GM19467 (cell line): ENCODE measurements around the gene TSEN34.
"Not testable (repeated sequence)": the region's sequence is repeated elsewhere in the genome, so short reads cannot be mapped to it uniquely, and the experiment has no call there.

Source experiments
- ATAC-seq: cut with Tn5 transposase; IDR thresholded peaks from one replicate; pipeline ENCODE4 v1.9.1; 2021; ENCODE audit warnings: mild to moderate bottlenecking, moderate library complexity; ENCODE audit not compliant: unreplicated experiment

The TSEN34 gene

GRCh38 chr19:54160182-54160811, 30.8 kb upstream of the TSEN34 start:
- no peak for ATAC-seq

DNA sequence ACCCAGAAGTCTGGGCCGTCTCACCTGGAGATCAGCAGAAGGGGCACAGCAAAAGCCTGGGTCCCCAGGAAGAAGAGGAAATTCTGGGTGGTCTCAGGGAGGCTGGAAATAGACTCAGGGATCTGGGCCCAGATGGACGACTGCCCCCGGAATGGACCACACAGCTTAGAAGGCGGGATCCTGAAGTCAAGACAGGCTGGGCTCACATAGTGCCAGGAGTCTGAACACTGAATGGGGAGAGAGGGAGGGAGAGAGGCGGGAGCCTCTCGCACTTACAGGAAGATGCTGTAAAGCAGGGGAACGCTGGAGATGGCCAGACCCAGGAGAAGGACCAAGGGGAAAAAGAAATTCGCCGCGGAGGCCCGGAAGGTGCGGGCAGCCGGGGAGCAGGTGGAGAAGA, 30.3 kb upstream of the TSEN34 start:
- no peak for ATAC-seq

GRCh38 chr19:54162241-54162805, 28.8 kb upstream of the TSEN34 start:
- ATAC-seq: no peak

GRCh38 chr19:54162884-54163283, 28.2 kb upstream of the TSEN34 start:
- ATAC-seq: no peak

- ATAC-seq: no peak
These were observed 26.6 kb upstream of the TSEN34 start for GRCh38 chr19:54164369-54165068.

GRCh38 chr19:54165222-54165621, 25.9 kb upstream of the TSEN34 start:
- ATAC-seq: no peak

DNA sequence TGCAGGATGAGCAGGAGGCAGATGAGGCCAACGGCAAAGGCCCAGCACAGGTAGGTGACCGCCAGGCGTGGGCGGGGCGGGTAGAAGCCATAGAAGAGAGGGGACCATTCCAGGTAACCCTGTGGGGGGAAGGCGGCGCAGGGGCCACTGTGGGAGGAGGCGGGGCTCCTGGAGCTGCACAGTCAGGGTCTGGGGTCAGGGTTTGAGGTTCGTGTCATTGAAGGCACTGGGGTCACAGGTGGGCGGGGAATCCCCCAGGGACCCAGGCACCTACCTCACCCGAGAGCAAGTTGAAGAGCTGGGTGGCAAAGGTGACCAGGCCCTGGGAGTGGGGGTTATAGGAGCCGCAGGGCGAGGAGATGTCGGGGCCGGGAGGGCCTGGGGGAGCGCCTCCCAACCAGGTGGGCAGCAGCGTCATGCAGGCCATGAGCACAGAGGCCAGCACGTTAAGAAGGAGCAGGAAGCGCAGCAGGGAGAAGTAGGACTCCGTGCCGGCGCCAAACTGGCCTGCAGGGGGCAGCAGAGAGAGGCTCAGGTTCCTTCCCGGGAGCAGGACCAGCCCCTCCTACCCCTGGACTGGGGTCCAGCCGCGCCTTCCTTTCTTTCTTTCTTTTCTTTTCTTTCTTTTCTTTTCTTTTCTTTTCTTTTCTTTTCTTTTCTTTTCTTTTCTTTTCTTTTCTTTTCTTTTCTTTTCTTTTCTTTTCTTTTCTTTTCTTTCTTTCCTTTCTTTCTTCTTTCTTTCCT, 22.8 kb upstream of the TSEN34 start:
- no peak for ATAC-seq

GRCh38 chr19:54169149-54169740, 21.9 kb upstream of the TSEN34 start:
- ATAC-seq: no peak

GRCh38 chr19:54171736-54172431, 19.2 kb upstream of the TSEN34 start:
- ATAC-seq: not testable (repeated sequence)

GRCh38 chr19:54172471-54173358, 18.4 kb upstream of the TSEN34 start, which contains the start of gene TMC4:
Gene TMC4, minus strand, starts transcription at chr19:54173160. Its CDS starts 43 bp downstream, at chr19:54173117.
- no peak for ATAC-seq

DNA sequence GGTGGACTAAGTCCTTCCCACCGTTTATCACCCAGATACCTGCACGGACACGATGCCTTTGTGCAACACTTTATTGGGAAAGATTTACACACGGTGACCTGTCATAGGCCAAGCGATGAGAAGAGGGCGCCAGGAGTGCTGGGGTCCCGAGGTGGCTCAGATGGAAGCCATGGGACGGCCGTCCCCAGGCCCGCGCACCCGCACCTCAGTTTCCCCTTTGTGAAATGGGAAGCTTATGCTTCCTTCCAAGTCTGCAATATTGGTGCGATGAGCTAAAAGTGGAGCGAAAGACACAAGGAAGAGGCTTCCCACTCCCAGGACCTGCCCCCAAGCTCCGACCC, 17.8 kb upstream of the TSEN34 start:
- no peak for ATAC-seq

- ATAC-seq: no peak
These were observed 16.9 kb upstream of the TSEN34 start for GRCh38 chr19:54173951-54174834.

- ATAC-seq: no peak
These were observed 12.4 kb upstream of the TSEN34 start for GRCh38 chr19:54178581-54179261.

GRCh38 chr19:54179262-54179852, 11.8 kb upstream of the TSEN34 start:
- ATAC-seq: no peak

DNA sequence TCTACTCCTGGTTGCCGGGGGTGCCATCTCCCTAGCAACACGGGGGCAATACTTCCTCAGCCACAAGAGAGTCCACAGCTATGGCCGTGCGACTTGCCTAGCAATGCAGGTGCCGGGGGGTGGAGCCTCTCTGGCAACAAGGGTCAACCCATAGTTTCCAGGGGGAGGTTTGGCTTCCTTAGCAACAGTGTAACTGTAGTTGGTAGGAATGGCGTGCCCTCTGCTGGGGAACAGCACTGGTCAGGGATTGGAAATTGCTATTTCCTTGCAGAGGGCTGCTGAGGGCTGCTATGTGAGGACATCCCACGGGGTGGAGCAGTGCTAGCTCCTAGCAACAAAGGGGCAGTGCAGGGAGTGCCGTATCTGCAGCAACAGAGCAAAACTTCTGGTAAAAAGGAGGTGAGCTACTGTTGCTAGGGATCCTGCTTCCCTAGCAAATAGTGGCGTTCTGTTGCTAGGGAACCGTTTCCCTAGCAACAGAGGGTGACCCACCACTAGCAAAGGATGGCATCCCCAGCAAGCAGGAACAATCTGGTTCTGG, 11.1 kb upstream of the TSEN34 start:
- ATAC-seq: no peak

DNA sequence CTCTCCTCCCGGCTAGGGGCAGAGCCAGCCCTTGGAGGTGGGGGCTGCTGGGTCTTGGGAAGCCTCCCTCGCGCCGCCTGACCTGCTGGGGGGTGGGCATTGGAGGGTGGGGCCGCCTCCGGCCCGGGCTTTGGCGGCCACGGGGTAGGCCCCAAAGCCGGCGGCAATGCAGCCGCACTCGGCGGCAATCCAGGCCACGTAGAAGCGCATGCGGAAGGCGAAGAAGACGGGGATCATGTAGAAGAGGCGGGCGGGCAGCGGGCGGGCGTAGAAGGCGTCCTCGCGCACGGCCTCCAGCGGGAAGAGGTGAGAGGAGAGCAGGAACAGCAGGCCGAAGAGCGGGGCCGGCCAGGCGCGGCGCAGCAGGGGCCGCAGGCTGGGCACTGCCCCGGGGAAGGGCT, 10.4 kb upstream of the TSEN34 start:
- no peak for ATAC-seq

- not testable (repeated sequence) for ATAC-seq
These were observed 9.2 kb upstream of the TSEN34 start for GRCh38 chr19:54181894-54182293.
